Neural progenitor cell (in vitro differentiated cells): Measurements from ENCODE around the gene BCS1L.

Experiments used
- CTCF ChIP-seq: fragments of 200-600 bp; sonication (generic); IDR thresholded peaks from 2 replicates; pipeline ENCODE4 v1.5.1; 2017; ENCODE audit warnings: antibody characterized with exemption, mild to moderate bottlenecking
- EZH2 ChIP-seq: fragments of 200-600 bp; sonication (generic); IDR thresholded peaks from 2 replicates; pipeline ENCODE4 v1.6.1; 2017; ENCODE audit warnings: antibody characterized with exemption, mild to moderate bottlenecking, moderate library complexity

GRCh38 chr2:218638372-218638771 lies 21.1 kb upstream of the BCS1L start:
- TF ChIP-seq CTCF (no peak), EZH2 (no peak)
